ENCODE data around the gene TPP2.

The TPP2 gene

GRCh38 chr13:102567857-102568256 lies 28.9 kb upstream of the TPP2 start:
- no peak overlapping the region for H3K4me2 ChIP-seq
- H3K4me3 ChIP-seq, result no peak overlapping the region
- no peaks in the 10 kb centered on the region for H3K27me3 ChIP-seq
- H3K9ac ChIP-seq, result no peak overlapping the region
- H3K4me1 ChIP-seq, result no peaks in the 10 kb centered on the region
- H4K20me1 ChIP-seq, result no peaks in the 10 kb centered on the region
- TF ChIP-seq Cebpa-rat (IDR thresholded peaks at IDR 0.05), result no peak
- no peaks in the 10 kb centered on the region for H3K9me3 ChIP-seq
- H3K36me3 ChIP-seq, result no peaks in the 10 kb centered on the region
- no peak overlapping the region for H3K27ac ChIP-seq

- no peaks in the 10 kb centered on the region for H3K36me3 ChIP-seq
- H3K27ac ChIP-seq, result no peak overlapping the region
- H3K4me1 ChIP-seq, result no peaks in the 10 kb centered on the region
- no peak overlapping the region for H3K4me3 ChIP-seq
- H3K4me2 ChIP-seq, result no peak overlapping the region
- H4K20me1 ChIP-seq, result no peaks in the 10 kb centered on the region
- H3K27me3 ChIP-seq, result no peaks in the 10 kb centered on the region
- no peak for TF ChIP-seq Cebpa-rat (IDR thresholded peaks at IDR 0.05)
- no peaks in the 10 kb centered on the region for H3K9me3 ChIP-seq
- H3K9ac ChIP-seq, result no peak overlapping the region
These were observed 27.3 kb upstream of the TPP2 start for GRCh38 chr13:102569488-102569887.

- no peaks in the 10 kb centered on the region for H3K4me1 ChIP-seq
- no peak overlapping the region for H3K4me2 ChIP-seq
- H3K27ac ChIP-seq, result no peak overlapping the region
- no peak overlapping the region for H3K9ac ChIP-seq
- H3K4me3 ChIP-seq, result no peak overlapping the region
- no peaks in the 10 kb centered on the region for H4K20me1 ChIP-seq
- no peak for TF ChIP-seq Cebpa-rat (IDR thresholded peaks at IDR 0.05)
- H3K36me3 ChIP-seq, result no peaks in the 10 kb centered on the region
- no peaks in the 10 kb centered on the region for H3K27me3 ChIP-seq
- no peaks in the 10 kb centered on the region for H3K9me3 ChIP-seq
These were observed 25.7 kb upstream of the TPP2 start for GRCh38 chr13:102571075-102571474.

GRCh38 chr13:102572323-102572722 lies 24.5 kb upstream of the TPP2 start:
- H3K36me3 ChIP-seq, result no peaks in the 10 kb centered on the region
- H3K27ac ChIP-seq, result no peak overlapping the region
- H3K4me2 ChIP-seq, result no peak overlapping the region
- no peaks in the 10 kb centered on the region for H3K9me3 ChIP-seq
- H3K27me3 ChIP-seq, result no peaks in the 10 kb centered on the region
- no peaks in the 10 kb centered on the region for H4K20me1 ChIP-seq
- TF ChIP-seq Cebpa-rat (IDR thresholded peaks at IDR 0.05), result no peak
- H3K4me3 ChIP-seq, result no peak overlapping the region
- H3K9ac ChIP-seq, result no peak overlapping the region
- H3K4me1 ChIP-seq, result no peaks in the 10 kb centered on the region

- Histone ChIP-seq H3K4me1 (peaks cover 23% of the 10 kb centered on the region), H3K4me3 (no peak overlapping the region), H3K36me3 (no peaks in the 10 kb centered on the region), H3K4me2 (no peak overlapping the region), H3K27ac (no peak overlapping the region), H3K9ac (no peak overlapping the region), H3K9me3 (no peaks in the 10 kb centered on the region), H4K20me1 (no peaks in the 10 kb centered on the region), H3K27me3 (no peaks in the 10 kb centered on the region)
- TF ChIP-seq Cebpa-rat (IDR thresholded peaks at IDR 0.05), result no peak
These were observed 16.1 kb upstream of the TPP2 start for GRCh38 chr13:102580552-102581169.

GRCh38 chr13:102582256-102582655 lies 14.5 kb upstream of the TPP2 start:
- no peaks in the 10 kb centered on the region for H3K36me3 ChIP-seq
- no peaks in the 10 kb centered on the region for H3K27me3 ChIP-seq
- H3K4me3 ChIP-seq, result no peak overlapping the region
- 0 out of 2 replicates have a peak overlapping the region, but pooled peaks have one; percentile 10 for H3K4me2 ChIP-seq
- TF ChIP-seq Cebpa-rat (IDR thresholded peaks at IDR 0.05), result no peak
- H3K9me3 ChIP-seq, result no peaks in the 10 kb centered on the region
- no peaks in the 10 kb centered on the region for H4K20me1 ChIP-seq
- peaks cover 23% of the 10 kb centered on the region for H3K4me1 ChIP-seq
- H3K9ac ChIP-seq, result no peak overlapping the region
- H3K27ac ChIP-seq, result no peak overlapping the region

- H3K9me3 ChIP-seq, result no peaks in the 10 kb centered on the region
- no peak overlapping the region for H3K4me3 ChIP-seq
- H3K9ac ChIP-seq, result no peak overlapping the region
- no peak for TF ChIP-seq Cebpa-rat (IDR thresholded peaks at IDR 0.05)
- no peaks in the 10 kb centered on the region for H3K36me3 ChIP-seq
- no peaks in the 10 kb centered on the region for H3K27me3 ChIP-seq
- no peak overlapping the region for H3K27ac ChIP-seq
- no peaks in the 10 kb centered on the region for H4K20me1 ChIP-seq
- peak overlapping the region; percentile 61 for H3K4me2 ChIP-seq
- peaks cover 23% of the 10 kb centered on the region for H3K4me1 ChIP-seq
These were observed 12.4 kb upstream of the TPP2 start for GRCh38 chr13:102584434-102584833.

- Histone ChIP-seq H3K27ac (no peak overlapping the region), H3K4me1 (peaks cover 25% of the 10 kb centered on the region), H3K9me3 (no peaks in the 10 kb centered on the region), H3K4me3 (no peak overlapping the region), H3K27me3 (no peaks in the 10 kb centered on the region), H3K9ac (no peak overlapping the region), H4K20me1 (no peaks in the 10 kb centered on the region), H3K36me3 (no peaks in the 10 kb centered on the region), H3K4me2 (no peak overlapping the region)
- no peak for TF ChIP-seq Cebpa-rat (IDR thresholded peaks at IDR 0.05)
These were observed 10.2 kb upstream of the TPP2 start for GRCh38 chr13:102586615-102587014.

- Histone ChIP-seq H3K36me3 (no peaks in the 10 kb centered on the region), H3K9ac (no peak overlapping the region), H3K4me2 (no peak overlapping the region), H4K20me1 (no peaks in the 10 kb centered on the region), H3K27me3 (no peaks in the 10 kb centered on the region), H3K9me3 (no peaks in the 10 kb centered on the region), H3K4me3 (no peak overlapping the region), H3K4me1 (peaks cover 29% of the 10 kb centered on the region), H3K27ac (no peak overlapping the region)
- TF ChIP-seq Cebpa-rat (IDR thresholded peaks at IDR 0.05), result no peak
These were observed 8.9 kb upstream of the TPP2 start for GRCh38 chr13:102587916-102588315.

- Histone ChIP-seq H3K36me3 (no peaks in the 10 kb centered on the region), H3K27ac (no peak overlapping the region), H3K9ac (no peak overlapping the region), H3K9me3 (no peaks in the 10 kb centered on the region), H3K4me3 (no peak overlapping the region), H3K27me3 (no peaks in the 10 kb centered on the region), H3K4me1 (peaks cover 25% of the 10 kb centered on the region), H4K20me1 (no peaks in the 10 kb centered on the region), H3K4me2 (no peak overlapping the region)
- no peak for TF ChIP-seq Cebpa-rat (IDR thresholded peaks at IDR 0.05)
These were observed 7.4 kb upstream of the TPP2 start for GRCh38 chr13:102589301-102589822.
